PC-3 (cell line): ENCODE results near the gene FURIN.

Experiments
- EZH2 ChIP-seq: fragments of 300-600 bp; sonication (generic); IDR thresholded peaks from one replicate; pipeline ENCODE4 v1.6.1; 2017; ENCODE audit warnings: antibody characterized with exemption, mild to moderate bottlenecking, low read length; ENCODE audit not compliant: unreplicated experiment
- TF ChIP-seq, protein P1 (sequence below): fragments of 300-600 bp; sonication (generic); conservative IDR thresholded peaks from 2 replicates; pipeline ENCODE4 v1.5.1; 2017; ENCODE audit warnings: antibody characterized with exemption, low read depth, mild to moderate bottlenecking, low read length

DNA sequence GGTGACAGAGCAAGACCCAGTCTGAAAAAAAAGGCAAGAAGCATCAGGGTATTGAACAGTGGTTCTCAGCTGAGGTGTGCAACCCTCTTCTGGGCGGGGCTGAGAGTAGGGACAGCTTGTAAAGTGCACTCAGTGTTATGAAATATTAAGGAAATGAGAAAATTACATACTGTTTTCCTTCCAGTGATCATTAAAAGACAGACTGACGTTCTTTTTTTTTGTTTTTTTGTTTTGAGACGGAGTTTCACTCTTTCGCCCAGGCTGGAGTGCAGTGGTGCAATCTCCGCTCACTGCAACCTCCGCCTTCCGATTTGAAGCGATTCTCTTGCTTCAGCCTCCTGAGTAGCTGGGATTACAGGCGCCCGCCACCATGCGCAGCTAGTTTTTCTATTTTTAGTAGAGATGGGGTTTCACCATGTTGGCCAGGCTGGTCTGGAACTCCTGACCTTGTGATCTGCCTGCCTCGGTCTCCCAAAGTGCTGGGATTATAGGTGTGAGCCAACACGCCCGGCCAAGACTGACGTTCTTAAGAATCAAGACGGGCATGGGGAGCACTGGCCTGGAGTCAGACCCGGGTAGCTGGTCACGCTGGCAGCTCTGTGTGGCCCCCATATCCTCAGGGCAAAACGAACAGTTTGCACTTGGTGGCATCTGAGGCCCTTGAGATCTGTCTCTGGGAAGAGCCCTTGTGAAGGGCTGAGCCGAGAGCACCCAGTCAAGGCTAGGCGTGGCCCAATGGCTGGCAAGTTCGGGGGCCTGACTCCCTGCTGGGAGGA lies 46.1 kb downstream of the FURIN start:
- TF ChIP-seq, protein P1, sequence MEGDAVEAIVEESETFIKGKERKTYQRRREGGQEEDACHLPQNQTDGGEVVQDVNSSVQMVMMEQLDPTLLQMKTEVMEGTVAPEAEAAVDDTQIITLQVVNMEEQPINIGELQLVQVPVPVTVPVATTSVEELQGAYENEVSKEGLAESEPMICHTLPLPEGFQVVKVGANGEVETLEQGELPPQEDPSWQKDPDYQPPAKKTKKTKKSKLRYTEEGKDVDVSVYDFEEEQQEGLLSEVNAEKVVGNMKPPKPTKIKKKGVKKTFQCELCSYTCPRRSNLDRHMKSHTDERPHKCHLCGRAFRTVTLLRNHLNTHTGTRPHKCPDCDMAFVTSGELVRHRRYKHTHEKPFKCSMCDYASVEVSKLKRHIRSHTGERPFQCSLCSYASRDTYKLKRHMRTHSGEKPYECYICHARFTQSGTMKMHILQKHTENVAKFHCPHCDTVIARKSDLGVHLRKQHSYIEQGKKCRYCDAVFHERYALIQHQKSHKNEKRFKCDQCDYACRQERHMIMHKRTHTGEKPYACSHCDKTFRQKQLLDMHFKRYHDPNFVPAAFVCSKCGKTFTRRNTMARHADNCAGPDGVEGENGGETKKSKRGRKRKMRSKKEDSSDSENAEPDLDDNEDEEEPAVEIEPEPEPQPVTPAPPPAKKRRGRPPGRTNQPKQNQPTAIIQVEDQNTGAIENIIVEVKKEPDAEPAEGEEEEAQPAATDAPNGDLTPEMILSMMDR = no peak
- TF ChIP-seq EZH2 = no peak
